ENCODE measurements around the gene NEUROD2. TPM values are rescaled to one million over a fixed set of nuclear protein-coding genes. Genes with fewer than 3 reads are reported as not detected.

Gene NEUROD2
- total RNA-seq, 2 donors from 2014 or later: not detected

DNA sequence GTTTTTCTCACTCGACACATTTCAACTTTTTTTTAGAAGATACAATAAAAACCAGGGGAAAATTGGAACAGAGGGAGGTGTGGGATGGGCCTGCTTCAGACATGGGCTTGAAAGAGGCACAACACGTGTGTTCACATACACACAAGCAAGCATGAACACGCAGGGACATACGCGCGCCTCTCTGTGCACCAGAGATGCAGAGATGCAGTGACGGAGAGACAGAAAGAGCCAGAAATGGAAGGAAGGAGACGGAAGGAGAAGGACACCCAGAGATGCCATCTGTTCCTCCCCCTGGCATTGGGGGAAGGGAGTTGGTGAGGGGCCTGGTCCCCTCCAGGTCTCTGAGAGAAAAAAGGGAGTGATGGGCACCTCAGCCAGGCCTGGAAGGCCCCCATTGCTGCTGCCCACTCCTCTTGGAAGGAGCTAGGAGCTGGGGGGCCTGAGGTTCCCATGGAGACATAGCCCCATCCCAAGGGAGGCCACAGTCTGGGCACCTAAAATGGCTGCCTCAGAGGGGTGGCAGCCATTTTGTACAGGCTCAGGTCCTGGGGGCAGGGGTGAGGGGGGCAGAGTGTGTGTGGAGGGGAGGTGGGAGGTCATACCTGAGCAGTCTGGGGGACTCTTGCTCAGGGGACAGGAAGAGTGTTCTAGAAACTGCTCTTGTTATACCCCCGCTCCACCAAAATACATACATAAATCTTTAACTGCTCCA, 3.8 kb upstream of the NEUROD2 start:
- no peak overlapping the region for H3K27ac Mint-ChIP-seq
- no peak overlapping the region for H3K4me3 Mint-ChIP-seq
- Histone ChIP-seq H3K36me3 (ENCODE audit: control insufficient read depth, insufficient read depth, low read length) (no peaks in the 10 kb centered on the region), H3K9ac (ENCODE audit: extremely low read depth, low read length, poor library complexity, severe bottlenecking) (no peak overlapping the region), H3K27ac (ENCODE audit: low read depth, low read length) (no peak overlapping the region), H3K9me3 (ENCODE audit: control insufficient read depth, low read length) (no peaks in the 10 kb centered on the region), H3K27me3 (ENCODE audit: control insufficient read depth, insufficient read depth, low read length, poor library complexity, severe bottlenecking) (peaks cover 100% of the 10 kb centered on the region), H3K4me3 (ENCODE audit: low read length) (no peak overlapping the region), H3K4me1 (ENCODE audit: control insufficient read depth, insufficient read depth, low read length) (no peaks in the 10 kb centered on the region)
- no peaks in the 10 kb centered on the region for H3K36me3 Mint-ChIP-seq (ENCODE audit: low read depth)
- no peaks in the 10 kb centered on the region for H3K4me1 Mint-ChIP-seq
- no peak for DNase-seq
- TF ChIP-seq, protein P1, sequence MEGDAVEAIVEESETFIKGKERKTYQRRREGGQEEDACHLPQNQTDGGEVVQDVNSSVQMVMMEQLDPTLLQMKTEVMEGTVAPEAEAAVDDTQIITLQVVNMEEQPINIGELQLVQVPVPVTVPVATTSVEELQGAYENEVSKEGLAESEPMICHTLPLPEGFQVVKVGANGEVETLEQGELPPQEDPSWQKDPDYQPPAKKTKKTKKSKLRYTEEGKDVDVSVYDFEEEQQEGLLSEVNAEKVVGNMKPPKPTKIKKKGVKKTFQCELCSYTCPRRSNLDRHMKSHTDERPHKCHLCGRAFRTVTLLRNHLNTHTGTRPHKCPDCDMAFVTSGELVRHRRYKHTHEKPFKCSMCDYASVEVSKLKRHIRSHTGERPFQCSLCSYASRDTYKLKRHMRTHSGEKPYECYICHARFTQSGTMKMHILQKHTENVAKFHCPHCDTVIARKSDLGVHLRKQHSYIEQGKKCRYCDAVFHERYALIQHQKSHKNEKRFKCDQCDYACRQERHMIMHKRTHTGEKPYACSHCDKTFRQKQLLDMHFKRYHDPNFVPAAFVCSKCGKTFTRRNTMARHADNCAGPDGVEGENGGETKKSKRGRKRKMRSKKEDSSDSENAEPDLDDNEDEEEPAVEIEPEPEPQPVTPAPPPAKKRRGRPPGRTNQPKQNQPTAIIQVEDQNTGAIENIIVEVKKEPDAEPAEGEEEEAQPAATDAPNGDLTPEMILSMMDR (conservative IDR thresholded peaks at IDR 0.05): no peak
- 88 to 96% methylated on average over 8 to 9 of the region's 9 CpGs for WGBS, 2 experiments (ENCODE audit: insufficient coverage in 1 of 2, insufficient read length in 1 of 2)
- peaks cover 98% of the 10 kb centered on the region for H3K27me3 Mint-ChIP-seq (ENCODE audit: insufficient read depth)
- H3K9me3 Mint-ChIP-seq: no peaks in the 10 kb centered on the region

DNA sequence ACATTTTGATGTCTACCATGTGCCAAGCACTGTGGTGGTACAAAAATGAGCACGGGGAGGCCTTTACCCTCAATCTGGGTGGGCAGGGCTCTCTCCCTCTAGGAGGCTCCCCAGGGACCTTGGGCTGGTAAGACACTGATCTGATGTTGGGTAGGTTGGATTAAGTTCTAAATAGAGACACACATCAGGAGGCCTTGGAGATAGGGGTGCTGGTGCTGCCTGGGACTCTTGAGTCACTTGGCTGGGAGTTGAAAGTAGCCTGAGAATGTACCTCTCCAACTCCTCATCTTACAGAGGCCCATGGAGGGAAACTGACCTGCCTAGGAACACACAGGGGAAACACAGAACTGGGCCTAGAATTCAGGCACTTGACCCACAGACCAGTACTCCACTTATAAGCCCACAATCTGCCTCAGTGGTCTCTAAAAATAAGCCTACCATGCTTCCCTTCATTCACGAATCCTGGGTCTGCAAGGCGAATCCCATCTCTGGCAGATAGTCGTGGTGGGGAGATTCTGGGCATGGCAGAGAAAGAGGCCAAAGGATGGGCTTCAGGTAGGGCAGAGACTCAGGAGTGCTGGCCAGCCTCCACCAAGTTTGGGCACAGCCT, 1.8 kb upstream of the NEUROD2 start:
- no peaks in the 10 kb centered on the region for H3K36me3 Mint-ChIP-seq (ENCODE audit: low read depth)
- H3K4me1 ChIP-seq (ENCODE audit: control insufficient read depth, insufficient read depth, low read length): no peaks in the 10 kb centered on the region
- no peak for DNase-seq
- H3K27ac Mint-ChIP-seq: no peak overlapping the region
- H3K36me3 ChIP-seq (ENCODE audit: control insufficient read depth, insufficient read depth, low read length): no peaks in the 10 kb centered on the region
- WGBS, 2 experiments (ENCODE audit: insufficient coverage in 1 of 2, insufficient read length in 1 of 2): 81 to 88% methylated on average over 4 of the region's 4 CpGs
- no peak overlapping the region for H3K4me3 Mint-ChIP-seq
- H3K9ac ChIP-seq (ENCODE audit: extremely low read depth, low read length, poor library complexity, severe bottlenecking): no peak overlapping the region
- H3K9me3 Mint-ChIP-seq: no peaks in the 10 kb centered on the region
- no peak overlapping the region for H3K4me3 ChIP-seq (ENCODE audit: low read length)
- H3K27me3 ChIP-seq (ENCODE audit: control insufficient read depth, insufficient read depth, low read length, poor library complexity, severe bottlenecking): peaks cover 100% of the 10 kb centered on the region
- TF ChIP-seq, protein P1 (conservative IDR thresholded peaks at IDR 0.05): no peak
- H3K27ac ChIP-seq (ENCODE audit: low read depth, low read length): no peak overlapping the region
- H3K4me1 Mint-ChIP-seq: peaks cover 5% of the 10 kb centered on the region
- H3K27me3 Mint-ChIP-seq (ENCODE audit: insufficient read depth): peaks cover 97% of the 10 kb centered on the region
- H3K9me3 ChIP-seq (ENCODE audit: control insufficient read depth, low read length): no peaks in the 10 kb centered on the region

DNA sequence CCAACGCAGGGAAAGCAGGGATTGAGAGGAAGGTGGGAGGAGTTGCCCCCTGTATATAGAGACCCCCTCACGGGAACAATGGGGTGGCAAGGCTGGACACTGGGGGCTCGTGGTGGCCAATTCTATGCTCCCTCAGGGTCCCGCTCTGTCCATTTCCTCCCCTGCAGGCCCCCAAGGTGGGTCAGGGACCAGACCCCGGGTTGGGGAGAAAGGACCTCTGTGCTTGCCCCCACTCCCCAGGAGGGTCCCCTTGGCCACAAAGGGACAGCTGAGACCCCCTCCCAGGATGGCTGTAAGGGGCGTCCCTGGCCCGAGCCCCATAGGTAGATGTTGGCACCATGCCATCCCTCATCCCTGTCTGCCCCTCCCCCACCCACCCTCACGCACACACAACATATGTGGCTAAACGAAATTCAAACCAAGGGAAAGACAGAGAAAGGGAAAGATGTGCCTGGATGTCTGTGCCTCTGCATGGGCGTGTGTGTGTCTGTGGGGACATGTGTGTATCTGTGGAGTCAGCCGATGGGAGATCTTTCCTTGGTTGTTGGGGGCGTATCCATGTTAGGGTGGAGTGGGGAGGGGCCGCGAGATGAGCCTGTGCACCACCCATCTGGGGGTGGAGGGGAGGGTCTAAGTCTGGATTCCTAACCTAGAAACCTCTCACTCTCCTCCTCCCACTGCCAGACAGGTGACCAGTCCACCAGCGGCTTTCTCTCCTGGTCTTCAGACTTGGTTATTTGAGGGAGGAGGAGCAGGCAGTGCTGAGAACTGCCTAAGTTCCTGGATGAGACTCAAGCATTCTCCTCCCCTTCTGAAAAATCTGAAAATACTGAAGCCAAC, 642 bp upstream of the NEUROD2 start:
- Mint-ChIP-seq H3K27me3 (ENCODE audit: insufficient read depth) (peaks cover 96% of the 10 kb centered on the region), H3K4me1 (peaks cover 5% of the 10 kb centered on the region), H3K27ac (no peak overlapping the region), H3K36me3 (ENCODE audit: low read depth) (no peaks in the 10 kb centered on the region), H3K4me3 (no peak overlapping the region), H3K9me3 (no peaks in the 10 kb centered on the region)
- Histone ChIP-seq H3K9ac (ENCODE audit: extremely low read depth, low read length, poor library complexity, severe bottlenecking) (no peak overlapping the region), H3K27ac (ENCODE audit: low read depth, low read length) (no peak overlapping the region), H3K27me3 (ENCODE audit: control insufficient read depth, insufficient read depth, low read length, poor library complexity, severe bottlenecking) (peaks cover 100% of the 10 kb centered on the region), H3K36me3 (ENCODE audit: control insufficient read depth, insufficient read depth, low read length) (no peaks in the 10 kb centered on the region), H3K4me1 (ENCODE audit: control insufficient read depth, insufficient read depth, low read length) (no peaks in the 10 kb centered on the region), H3K4me3 (ENCODE audit: low read length) (no peak overlapping the region), H3K9me3 (ENCODE audit: control insufficient read depth, low read length) (no peaks in the 10 kb centered on the region)
- WGBS, 2 experiments (ENCODE audit: insufficient coverage in 1 of 2, insufficient read length in 1 of 2): 23 to 42% methylated on average over 3 to 11 of the region's 15 CpGs
- peak; percentile 72 for DNase-seq
- TF ChIP-seq, protein P1 (conservative IDR thresholded peaks at IDR 0.05): no peak

All from endodermal cell (in vitro differentiated cells).